Measurements from ENCODE around the gene MACC1.
A peak's percentile ranks its signal among the peaks of the same experiment; 100 is the strongest.

MACC1 gene

GRCh38 chr7:20232848-20233247 is 15.7 kb upstream of the MACC1 start:
- no peak overlapping the region for H3K4me3 ChIP-seq (replicated peaks; ENCODE audit: low read depth, low read length)
- TF ChIP-seq CTCF (IDR thresholded peaks at IDR 0.05; ENCODE audit: low read depth, low read length, missing control alignments): no peak
- DNase-seq (ENCODE audit: extremely low read depth, low read depth): no peak

GRCh38 chr7:20229646-20230500 is 12.7 kb upstream of the MACC1 start:
- peak; percentile 79 for DNase-seq (ENCODE audit: extremely low read depth, low read depth)
- H3K4me3 ChIP-seq (replicated peaks; ENCODE audit: low read depth, low read length): no peak overlapping the region
- no peak for TF ChIP-seq CTCF (IDR thresholded peaks at IDR 0.05; ENCODE audit: low read depth, low read length, missing control alignments)

- DNase-seq (ENCODE audit: extremely low read depth, low read depth): no peak
- H3K4me3 ChIP-seq (replicated peaks; ENCODE audit: low read depth, low read length): no peak overlapping the region
- no peak for TF ChIP-seq CTCF (IDR thresholded peaks at IDR 0.05; ENCODE audit: low read depth, low read length, missing control alignments)
These were observed 11.9 kb upstream of the MACC1 start for GRCh38 chr7:20229081-20229480.

- no peak for DNase-seq (ENCODE audit: extremely low read depth, low read depth)
- no peak for TF ChIP-seq CTCF (IDR thresholded peaks at IDR 0.05; ENCODE audit: low read depth, low read length, missing control alignments)
- H3K4me3 ChIP-seq (replicated peaks; ENCODE audit: low read depth, low read length): no peak overlapping the region
These were observed 11.5 kb upstream of the MACC1 start for GRCh38 chr7:20228654-20229053.

GRCh38 chr7:20227291-20227795 is 10.2 kb upstream of the MACC1 start:
- DNase-seq (ENCODE audit: extremely low read depth, low read depth): no peak
- no peak overlapping the region for H3K4me3 ChIP-seq (replicated peaks; ENCODE audit: low read depth, low read length)
- TF ChIP-seq CTCF (IDR thresholded peaks at IDR 0.05; ENCODE audit: low read depth, low read length, missing control alignments): no peak

- no peak for TF ChIP-seq CTCF (IDR thresholded peaks at IDR 0.05; ENCODE audit: low read depth, low read length, missing control alignments)
- no peak overlapping the region for H3K4me3 ChIP-seq (replicated peaks; ENCODE audit: low read depth, low read length)
- DNase-seq (ENCODE audit: extremely low read depth, low read depth): no peak
These were observed 9.7 kb upstream of the MACC1 start for GRCh38 chr7:20226860-20227259.
